HG03135 (cell line): Measurements from ENCODE around the gene RAPGEF4.

Experiments used
- ATAC-seq: cut with Tn5 transposase; IDR thresholded peaks from one replicate; pipeline ENCODE4 v1.9.1; 2021; ENCODE audit warnings: mild to moderate bottlenecking, moderate library complexity; ENCODE audit not compliant: unreplicated experiment

RAPGEF4 gene

DNA sequence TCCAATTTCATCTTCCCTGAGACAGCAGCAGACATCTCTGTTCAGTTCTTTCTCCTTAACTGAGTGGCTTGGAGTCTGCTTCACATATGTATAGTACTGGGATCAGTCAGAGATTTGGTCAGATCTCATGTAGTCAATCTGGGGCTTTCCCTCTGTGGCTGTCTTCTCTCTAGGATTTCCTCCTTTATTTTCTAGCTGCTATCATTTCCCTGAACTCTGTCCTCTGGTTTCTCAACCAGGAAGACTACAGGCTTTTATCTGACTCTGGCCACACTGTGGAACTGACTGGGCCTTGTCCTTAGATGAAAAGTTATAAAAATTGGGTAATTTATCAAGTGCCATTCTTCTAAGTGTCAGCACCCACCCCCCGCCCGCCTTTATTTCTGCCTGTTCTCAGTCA is 121.0 kb downstream of the RAPGEF4 start:
- no peak for ATAC-seq

- ATAC-seq = no peak
These were observed 122.8 kb downstream of the RAPGEF4 start for GRCh38 chr2:172858473-172858745.

GRCh38 chr2:172859581-172860335 is 124.1 kb downstream of the RAPGEF4 start:
- ATAC-seq = no peak

GRCh38 chr2:172860336-172860707 is 124.7 kb downstream of the RAPGEF4 start:
- no peak for ATAC-seq

DNA sequence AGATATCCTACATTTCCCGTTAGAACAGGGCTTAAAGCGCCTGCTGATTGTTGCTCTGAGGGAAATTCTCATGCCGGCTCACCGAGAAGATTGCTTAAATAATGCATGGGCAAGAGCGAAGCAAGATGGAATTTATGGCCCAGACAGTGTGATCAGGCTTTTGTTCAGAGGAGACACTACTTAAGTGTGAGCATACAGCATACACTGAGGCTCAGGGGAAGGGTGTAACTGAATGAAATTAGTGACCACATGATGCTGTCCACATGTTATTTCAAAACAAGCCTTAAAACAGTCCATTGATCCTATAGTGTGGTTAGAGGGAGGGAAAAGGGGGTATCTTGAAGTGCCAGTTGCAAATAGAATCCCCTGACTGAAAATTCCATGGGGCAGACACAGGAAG is 125.5 kb downstream of the RAPGEF4 start:
- ATAC-seq = no peak

GRCh38 chr2:172861656-172862476 is 126.2 kb downstream of the RAPGEF4 start:
- ATAC-seq = no peak

DNA sequence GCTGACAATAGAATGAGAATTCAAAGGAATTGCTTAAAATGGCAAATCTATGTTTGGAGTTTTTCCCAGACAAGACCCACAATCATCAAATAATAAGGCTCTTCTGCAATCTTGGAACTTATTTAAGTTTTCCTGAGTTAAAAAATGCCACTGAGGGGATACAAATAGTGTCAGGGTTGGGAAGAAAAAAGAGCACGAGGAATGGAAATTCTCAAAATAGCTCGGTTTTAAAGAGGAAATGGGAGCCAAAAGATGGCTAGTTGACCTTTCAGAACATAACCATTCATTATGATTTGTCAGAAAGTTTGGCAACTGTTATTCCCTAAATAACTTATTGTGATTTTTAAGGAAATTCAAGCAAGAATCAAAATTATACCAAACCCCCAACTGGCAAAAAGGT is 127.7 kb downstream of the RAPGEF4 start:
- ATAC-seq = no peak

GRCh38 chr2:172864182-172864581 is 128.5 kb downstream of the RAPGEF4 start:
- no peak for ATAC-seq

GRCh38 chr2:172865422-172865821 is 129.8 kb downstream of the RAPGEF4 start:
- ATAC-seq = no peak

DNA sequence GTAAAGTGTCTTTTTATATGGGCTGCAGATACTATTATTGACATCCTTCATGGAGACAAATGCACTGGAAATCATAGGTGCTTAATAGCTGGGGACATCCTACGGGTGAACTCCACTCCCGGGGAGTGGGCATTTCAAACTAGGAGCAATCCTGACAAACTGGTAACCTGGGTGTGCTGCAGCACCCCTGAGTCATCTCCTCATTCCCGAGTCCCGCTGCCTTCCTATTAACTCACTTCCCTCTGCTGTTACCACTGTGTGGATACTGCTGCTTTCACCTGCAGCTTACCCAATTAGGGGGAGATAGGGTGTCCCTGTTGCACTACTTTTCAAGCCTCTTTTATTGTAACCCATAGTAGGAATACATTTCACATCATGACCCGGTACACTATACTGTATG is 134.2 kb downstream of the RAPGEF4 start:
- ATAC-seq = no peak

DNA sequence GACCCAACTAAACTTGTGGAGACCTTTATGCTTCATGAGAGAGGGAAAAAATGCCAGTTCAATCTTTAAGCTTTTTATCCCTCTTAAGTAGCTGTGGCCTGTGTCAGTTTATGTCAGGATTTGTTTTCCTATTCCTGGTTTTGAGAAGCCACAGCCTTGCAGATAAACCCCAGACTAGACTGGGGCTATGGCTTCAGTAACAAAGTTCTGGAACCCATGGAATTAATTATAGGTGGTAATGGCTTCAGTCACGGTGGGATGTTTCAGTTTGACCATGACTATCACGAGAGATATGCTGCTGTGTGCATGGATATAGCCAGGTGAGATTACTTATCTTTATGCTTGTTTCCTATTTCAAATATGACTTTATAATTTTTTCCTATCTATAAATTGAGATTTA is 134.8 kb downstream of the RAPGEF4 start:
- no peak for ATAC-seq

DNA sequence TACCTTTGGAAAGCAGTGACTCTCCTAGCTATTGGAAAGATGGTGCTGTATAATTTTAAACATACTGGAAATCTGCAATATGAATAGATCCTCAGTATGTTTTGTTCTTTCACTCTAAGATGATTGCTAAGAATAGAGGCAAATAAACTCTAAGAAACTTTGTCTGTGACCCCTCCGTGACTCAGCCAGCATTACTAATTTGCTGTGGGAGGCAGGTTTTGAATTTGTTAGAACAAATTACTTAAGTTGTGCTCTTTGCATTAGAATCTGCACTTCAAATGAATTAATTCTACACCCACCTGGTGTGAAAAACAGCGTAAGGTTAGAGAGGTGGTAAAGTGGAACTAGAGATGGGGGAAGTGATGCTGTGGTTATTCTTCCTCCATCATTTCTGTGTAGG is 142.2 kb downstream of the RAPGEF4 start:
- ATAC-seq = no peak

DNA sequence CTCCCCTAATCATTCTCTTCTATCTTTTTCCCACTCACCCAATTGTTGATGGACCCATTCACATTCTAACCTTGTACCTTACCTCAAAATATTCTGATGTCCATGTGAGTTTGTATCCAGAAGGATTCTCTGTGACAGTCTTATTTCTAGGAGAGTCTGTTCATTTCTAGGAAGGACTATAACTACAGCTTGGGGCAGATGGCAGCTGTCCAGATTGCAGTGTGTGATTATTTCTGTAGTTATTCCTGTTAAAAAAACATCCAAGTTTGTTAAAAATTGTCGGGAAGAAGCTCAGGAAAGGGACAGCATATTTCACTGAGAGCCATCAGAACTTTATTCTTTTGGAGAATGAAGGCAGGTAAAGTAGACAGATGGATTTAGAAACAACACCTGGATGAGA is 142.6 kb downstream of the RAPGEF4 start:
- ATAC-seq = no peak

- no peak for ATAC-seq
These were observed 148.7 kb downstream of the RAPGEF4 start for GRCh38 chr2:172884336-172884735.

DNA sequence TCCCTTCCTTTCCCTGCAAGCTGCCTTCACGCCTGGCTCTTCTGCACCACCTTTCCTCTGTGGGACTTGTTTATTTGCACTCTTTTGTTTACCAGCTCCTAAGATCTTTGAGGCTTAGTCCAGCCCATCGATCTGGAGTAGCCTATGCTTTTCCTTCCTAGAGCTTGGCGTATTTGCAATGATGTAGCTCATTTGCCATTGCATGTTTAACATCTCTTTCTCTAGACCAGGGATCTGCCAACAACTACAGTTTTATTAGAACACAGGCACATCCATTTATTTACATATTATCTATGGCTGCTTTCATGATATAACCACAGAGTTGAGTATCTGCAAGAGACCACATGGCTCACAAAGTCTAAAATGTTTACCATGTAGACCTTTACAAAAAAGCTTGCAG is 150.4 kb downstream of the RAPGEF4 start:
- no peak for ATAC-seq

GRCh38 chr2:172887280-172887679 is 151.6 kb downstream of the RAPGEF4 start:
- ATAC-seq = no peak

DNA sequence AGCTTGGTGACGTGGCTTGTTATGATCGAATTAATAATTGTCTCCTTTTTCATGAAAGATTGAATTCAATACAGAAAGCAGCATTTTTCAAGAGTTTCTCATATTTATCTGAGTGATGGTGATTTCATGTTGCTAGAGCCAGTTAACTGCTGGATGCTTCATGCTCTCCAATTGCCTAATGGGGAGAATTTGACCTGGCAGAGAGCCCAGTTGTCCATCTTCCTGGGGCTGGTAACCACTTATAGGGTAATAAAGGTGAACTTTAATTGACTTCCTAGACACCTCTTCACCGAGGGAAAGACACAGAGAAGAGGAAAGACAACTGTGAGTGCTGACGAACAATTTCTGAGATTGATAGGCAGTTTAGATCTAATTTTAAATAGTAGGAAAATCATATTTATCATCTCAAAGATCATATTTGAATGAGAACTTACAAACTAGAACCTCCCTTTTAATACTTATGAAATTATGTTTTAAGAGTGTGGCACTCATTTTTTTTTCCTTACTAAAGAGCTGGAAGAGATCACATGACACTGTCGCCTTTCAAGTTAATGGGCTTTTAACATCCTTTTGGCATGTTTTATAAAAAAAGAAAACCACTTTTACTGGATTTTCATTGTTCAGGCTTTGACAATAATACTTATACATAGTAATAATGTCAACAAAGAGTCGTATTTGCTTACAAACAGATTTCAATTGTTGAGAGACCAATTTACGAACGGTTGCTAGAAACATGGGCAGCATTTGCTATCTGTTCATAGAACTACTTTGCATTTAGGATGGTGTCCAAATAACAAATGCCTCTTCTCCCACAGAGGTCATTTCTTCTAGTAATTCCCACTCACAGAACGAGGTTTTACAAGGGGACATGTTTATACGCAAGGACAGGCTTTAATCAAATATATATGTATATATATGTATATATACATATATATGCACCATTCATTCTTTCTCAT is 153.3 kb downstream of the RAPGEF4 start:
- no peak for ATAC-seq

DNA sequence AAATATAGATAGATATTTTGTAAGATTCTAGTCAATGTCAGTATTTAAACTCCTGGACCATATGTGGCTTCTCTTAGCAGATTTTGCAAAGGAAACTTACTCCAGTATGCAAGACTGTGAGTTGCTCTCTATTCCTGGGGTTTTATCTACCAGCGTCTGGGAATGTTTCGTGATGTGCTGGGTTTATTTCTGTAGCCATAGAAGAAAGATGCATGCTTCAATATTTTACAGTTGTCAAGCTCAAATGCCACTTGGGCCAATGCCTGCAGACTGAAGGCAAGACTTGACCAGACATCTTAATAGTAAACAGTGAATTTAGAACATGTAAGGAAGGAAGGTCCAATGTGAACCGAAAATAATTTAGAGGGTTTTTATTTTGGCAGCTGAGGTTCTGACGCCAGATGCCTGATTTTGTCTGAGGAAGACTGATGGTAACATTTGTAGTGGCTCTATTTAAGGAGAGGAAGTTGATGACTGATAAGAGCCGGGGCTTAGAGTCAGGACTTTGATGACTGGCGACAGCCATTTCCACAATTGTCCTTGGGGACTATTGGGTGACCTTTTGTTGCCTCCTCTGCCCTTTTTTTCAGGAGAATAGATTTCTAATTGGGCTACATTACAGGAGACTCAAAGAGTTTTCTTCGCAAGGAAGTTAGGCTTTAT is 154.3 kb downstream of the RAPGEF4 start:
- ATAC-seq = no peak

GRCh38 chr2:172893111-172893510 is 157.5 kb downstream of the RAPGEF4 start:
- ATAC-seq = no peak

DNA sequence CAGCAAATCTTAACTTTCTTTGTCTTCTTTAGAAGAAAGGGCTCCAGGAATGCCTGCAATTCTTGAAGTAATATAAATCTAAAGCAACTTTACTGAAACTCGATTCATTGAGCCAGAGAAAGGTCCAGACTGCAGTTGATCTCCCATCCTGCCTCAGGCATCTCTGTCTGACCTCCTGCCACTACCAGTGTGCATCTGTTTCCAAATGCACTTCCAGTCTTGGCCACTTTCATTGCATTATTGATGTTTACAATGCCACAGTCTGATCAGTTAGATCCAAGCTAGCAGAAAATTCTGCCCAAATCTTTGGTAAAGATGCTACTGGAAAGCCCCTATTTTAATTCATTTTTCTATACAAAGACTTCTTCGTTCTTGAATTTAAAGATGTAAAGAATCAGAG is 158.0 kb downstream of the RAPGEF4 start:
- ATAC-seq = no peak
